B cell (primary cell): ENCODE results near the gene PLA2G3. TPM values are rescaled to one million over a fixed set of nuclear protein-coding genes. Genes with fewer than 3 reads are reported as not detected.

ENCODE experiments used
- ATAC-seq: fragments of 200-7000 bp; cut with Tn5 transposase; one replicate; pipeline ENCODE4 v1.10.0; 2021; ENCODE audit warnings: low read depth, mild to moderate bottlenecking, moderate number of reproducible peaks, moderate library complexity
- CTCF ChIA-PET: fragments of 350-600 bp; sonication (Branson Sonifier 250); formaldehyde crosslinking; loops from one replicate; lab custom pipeline; 2021; ENCODE audit warnings: antibody characterized with exemption, inconsistent platforms; lab: Charles Lee
- POLR2A ChIA-PET: fragments of 350-600 bp; sonication (Branson Sonifier 250); formaldehyde crosslinking; loops from one replicate; lab custom pipeline; 2021; ENCODE audit warnings: antibody characterized with exemption; lab: Charles Lee
- DNase-seq: peaks from one replicate; pipeline ENCODE4 v3.0.0; 2013
- H2AFZ ChIP-seq: 2 replicates; pipeline ENCODE4 v1.6.1; 2012; ENCODE audit warnings: mild to moderate bottlenecking, low read depth, low read length; ENCODE audit not compliant: insufficient read depth, poor library complexity, severe bottlenecking
- H3K27ac ChIP-seq, 2 donors: 1 replicate in 1 of 2; 2 replicates in 1 of 2; pipeline ENCODE4 v1.5.1; 2012 to 2013; ENCODE audit warnings: low read length in 2 of 2, mild to moderate bottlenecking in 2 of 2, moderate library complexity in 1 of 2
- H3K27me3 ChIP-seq, 4 experiments: fragments of 200-600 bp in 1 of 4; sonication (generic) in 1 of 4; replicated peaks in 1 of 4; 1 replicate in 2 of 4; 2 replicates in 2 of 4; pipeline versions ENCODE4 v1.6.1 to v1.7.0; 2013 to 2016; ENCODE audit warnings: low read length in 3 of 4, mild to moderate bottlenecking in 2 of 4, mixed read lengths in 1 of 4, moderate library complexity in 1 of 4; ENCODE audit not compliant: insufficient read depth in 4 of 4, control insufficient read depth in 3 of 4; ENCODE audit errors: control extremely low read depth in 1 of 4
- H3K36me3 ChIP-seq, 2 experiments: replicated peaks in 1 of 2; 1 replicate in 1 of 2; 2 replicates in 1 of 2; pipeline versions ENCODE4 v1.6.1 to v1.7.1; 2013; ENCODE audit warnings: low read length in 1 of 2; ENCODE audit not compliant: insufficient read depth in 2 of 2, control insufficient read depth in 1 of 2; ENCODE audit errors: control extremely low read depth in 1 of 2, extremely low read depth in 1 of 2
- H3K4me1 ChIP-seq, 2 donors: fragments of 200-600 bp in 1 of 2; sonication (generic) in 1 of 2; 1 replicate in 1 of 2; 2 replicates in 1 of 2; pipeline versions ENCODE4 v1.5.1 to v1.6.1; 2013 to 2017; ENCODE audit warnings: low read length in 2 of 2; ENCODE audit not compliant: control insufficient read depth in 2 of 2, insufficient read depth in 2 of 2
- H3K4me2 ChIP-seq: replicated peaks from 2 replicates; pipeline ENCODE3; 2012; ENCODE audit warnings: mild to moderate bottlenecking, low read depth, low read length; ENCODE audit not compliant: poor library complexity, severe bottlenecking
- H3K4me3 ChIP-seq, 5 experiments: fragments of 200-600 bp in 1 of 5; sonication (generic) in 1 of 5; 1 replicate in 3 of 5; 2 replicates in 2 of 5; pipeline versions ENCODE4 v1.5.1 to v1.7.0; 2011 to 2016; ENCODE audit warnings: low read length in 4 of 5, mild to moderate bottlenecking in 4 of 5, low read depth in 2 of 5, control low read depth in 1 of 5, moderate library complexity in 1 of 5; ENCODE audit not compliant: insufficient read depth in 1 of 5; ENCODE audit errors: control extremely low read depth in 1 of 5, extremely low read depth in 1 of 5
- H3K79me2 ChIP-seq: fragments of 200-600 bp; sonication (generic); one replicate; pipeline ENCODE4 v1.6.0; 2016; ENCODE audit warnings: low read length; ENCODE audit not compliant: control insufficient read depth, insufficient read depth
- H3K9ac ChIP-seq: fragments of 200-600 bp; sonication (generic); 2 replicates; pipeline ENCODE4 v1.6.1; 2017; ENCODE audit warnings: mild to moderate bottlenecking, low read length, moderate library complexity
- H3K9me3 ChIP-seq, 3 donors: one replicate each; pipeline versions ENCODE4 v1.6.1 to v1.7.1; 2013; ENCODE audit warnings: low read length in 2 of 3; ENCODE audit not compliant: control insufficient read depth in 2 of 3, insufficient read depth in 1 of 3; ENCODE audit errors: control extremely low read depth in 1 of 3
- H4K20me1 ChIP-seq: 2 replicates; pipeline ENCODE4 v1.6.0; 2012; ENCODE audit warnings: mild to moderate bottlenecking, low read length; ENCODE audit not compliant: insufficient read depth, control insufficient read depth, poor library complexity, severe bottlenecking
- H3K27ac Mint-ChIP-seq: one replicate; pipeline ENCODE4 v1.8.0; 2021; ENCODE audit warnings: mixed read lengths
- H3K27me3 Mint-ChIP-seq: one replicate; pipeline ENCODE4 v1.8.0; 2021; ENCODE audit warnings: mixed read lengths
- H3K4me1 Mint-ChIP-seq: one replicate; pipeline ENCODE4 v1.8.0; 2021; ENCODE audit warnings: mixed read lengths
- H3K4me3 Mint-ChIP-seq: one replicate; pipeline ENCODE4 v1.8.0; 2021; ENCODE audit warnings: mixed read lengths
- H3K9me3 Mint-ChIP-seq: one replicate; pipeline ENCODE4 v1.8.0; 2022; ENCODE audit warnings: mixed read lengths; ENCODE audit not compliant: insufficient read depth
- CTCF ChIP-seq: fragments of 200-600 bp; IDR thresholded peaks from one replicate; pipeline ENCODE4 v1.8.0; 2022; ENCODE audit warnings: antibody characterized with exemption, mild to moderate bottlenecking
- EZH2 ChIP-seq: IDR thresholded peaks from 2 replicates; pipeline ENCODE4 v1.6.1; 2012; ENCODE audit warnings: borderline replicate concordance, low read depth, mild to moderate bottlenecking, moderate library complexity, low read length; ENCODE audit not compliant: insufficient read depth, poor library complexity, severe bottlenecking
- WGBS: methylation state at CpG from one replicate; pipeline ENCODE4 v1.1.5; 2013; ENCODE audit warnings: missing lambda C conversion rate; ENCODE audit not compliant: insufficient coverage; 5-methylcytosine and 5-hydroxymethylcytosine counted together
- intact Hi-C: fragments of 100-400 bp; cut with micrococcal nuclease; formaldehyde crosslinking; loops from one replicate; pipeline ENCODE4 v1.10.0; 2022
- polyA plus RNA-seq: library from polyadenylated mRNA; depleted of rRNA; stranded (reverse); fragments of >200 nt; gene quantifications from 2 replicates; pipeline ENCODE4 v1.2.3, GENCODE V29; 2012
- total RNA-seq, 2 donors: library from RNA; stranded (reverse); fragments of 120-200 nt in 1 of 2; gene quantifications; 1 replicate in 1 of 2; 2 replicates in 1 of 2; pipeline versions ENCODE4 v1.2.3 to v1.2.4, GENCODE V29; 2013 to 2022

PLA2G3 gene
- total and polyA plus RNA-seq, 2 donors (not counting 1 experiment from before 2014, with no cell fraction given): not detected

- CTCF ChIA-PET: no interaction called here
- H3K36me3 ChIP-seq: no peaks in the 10 kb centered on the region
- no peak overlapping the region for H3K27ac ChIP-seq
- no peak overlapping the region for H3K4me3 Mint-ChIP-seq
- H3K27me3 ChIP-seq: peaks cover 0 to 4% (median 0%) of the 10 kb centered on the region in 4 experiments
- ATAC-seq (no peak), DNase-seq (no peak)
- intact Hi-C loops: no loop called here
- no peaks in the 10 kb centered on the region for H3K9me3 Mint-ChIP-seq
- 89% methylated on average over 12 of the region's 16 CpGs for WGBS
- H3K4me1 Mint-ChIP-seq: no peaks in the 10 kb centered on the region
- TF ChIP-seq EZH2: no peak
- TF ChIP-seq CTCF: no peak
- H3K4me2 ChIP-seq: no peak overlapping the region
- H3K9ac ChIP-seq: no peak overlapping the region
- H3K4me1 ChIP-seq: no peaks in the 10 kb centered on the region
- H3K4me3 ChIP-seq: no peak overlapping the region
- H4K20me1 ChIP-seq: no peaks in the 10 kb centered on the region
- H3K79me2 ChIP-seq: no peaks in the 10 kb centered on the region
- H2AFZ ChIP-seq: no peak overlapping the region
- no peaks in the 10 kb centered on the region for H3K27me3 Mint-ChIP-seq
- H3K9me3 ChIP-seq: no peaks in the 10 kb centered on the region
- H3K27ac Mint-ChIP-seq: no peak overlapping the region
- POLR2A ChIA-PET: no interaction called here
Measured at GRCh38 chr22:31136711-31137110, 3.6 kb downstream of the PLA2G3 start.

GRCh38 chr22:31136155-31136554 is 4.2 kb downstream of the PLA2G3 start:
- intact Hi-C loops: no loop called here
- no peaks in the 10 kb centered on the region for H3K4me1 Mint-ChIP-seq
- H3K4me3 Mint-ChIP-seq: no peak overlapping the region
- CTCF ChIA-PET: no interaction called here
- WGBS: 84% methylated on average over 7 of the region's 9 CpGs
- TF ChIP-seq CTCF (no peak), EZH2 (no peak)
- Histone ChIP-seq H3K4me1 (no peaks in the 10 kb centered on the region), H3K4me3 (no peak overlapping the region), H3K36me3 (no peaks in the 10 kb centered on the region), H3K27ac (no peak overlapping the region), H3K9ac (no peak overlapping the region), H2AFZ (no peak overlapping the region), H3K79me2 (no peaks in the 10 kb centered on the region), H3K27me3 (peaks cover 0 to 3% (median 0%) of the 10 kb centered on the region in 4 experiments), H3K4me2 (no peak overlapping the region), H3K9me3 (no peaks in the 10 kb centered on the region), H4K20me1 (no peaks in the 10 kb centered on the region)
- POLR2A ChIA-PET: no interaction called here
- H3K9me3 Mint-ChIP-seq: no peaks in the 10 kb centered on the region
- DNase-seq (no peak), ATAC-seq (no peak)
- H3K27ac Mint-ChIP-seq: no peak overlapping the region
- no peaks in the 10 kb centered on the region for H3K27me3 Mint-ChIP-seq
